HG02678 (cell line): ENCODE results near the gene HSPA2.

Experiments
- ATAC-seq: cut with Tn5 transposase; IDR thresholded peaks from one replicate; pipeline ENCODE4 v1.9.1; 2021; ENCODE audit warnings: mild to moderate bottlenecking, moderate library complexity; ENCODE audit not compliant: unreplicated experiment

HSPA2 gene

DNA sequence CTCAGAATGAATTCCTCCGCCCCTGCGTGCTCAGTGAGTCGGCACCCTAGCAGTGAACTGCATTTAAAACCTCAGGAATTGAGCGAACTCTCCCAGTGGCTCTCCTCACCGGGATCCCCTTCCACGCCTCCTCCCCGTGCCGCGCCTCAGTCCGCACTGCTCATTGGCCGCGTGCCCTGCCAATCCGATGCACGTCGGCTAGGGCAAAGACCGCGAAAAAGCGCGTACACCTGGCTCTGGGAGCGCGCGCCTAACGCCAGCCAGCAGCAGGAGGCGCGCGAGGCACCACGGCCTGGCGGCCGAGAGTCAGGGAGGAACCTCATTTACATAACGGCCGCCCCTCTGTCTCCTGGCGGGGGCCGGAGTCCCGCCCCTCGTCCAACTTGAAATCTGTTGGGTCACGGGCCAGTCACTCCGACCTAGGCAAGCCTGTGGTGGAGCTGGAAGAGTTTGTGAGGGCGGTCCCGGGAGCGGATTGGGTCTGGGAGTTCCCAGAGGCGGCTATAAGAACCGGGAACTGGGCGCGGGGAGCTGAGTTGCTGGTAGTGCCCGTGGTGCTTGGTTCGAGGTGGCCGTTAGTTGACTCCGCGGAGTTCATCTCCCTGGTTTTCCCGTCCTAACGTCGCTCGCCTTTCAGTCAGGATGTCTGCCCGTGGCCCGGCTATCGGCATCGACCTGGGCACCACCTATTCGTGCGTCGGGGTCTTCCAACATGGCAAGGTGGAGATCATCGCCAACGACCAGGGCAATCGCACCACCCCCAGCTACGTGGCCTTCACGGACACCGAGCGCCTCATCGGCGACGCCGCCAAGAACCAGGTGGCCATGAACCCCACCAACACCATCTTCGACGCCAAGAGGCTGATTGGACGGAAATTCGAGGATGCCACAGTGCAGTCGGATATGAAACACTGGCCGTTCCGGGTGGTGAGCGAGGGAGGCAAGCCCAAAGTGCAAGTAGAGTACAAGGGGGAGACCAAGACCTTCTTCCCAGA is at the start of gene HSPA2:
HSPA2 (plus strand) TSS at position 534 of the 995 bp plus-strand sequence; CDS start at position 643, 109 bp downstream.
- ATAC-seq, result peak; percentile 95

DNA sequence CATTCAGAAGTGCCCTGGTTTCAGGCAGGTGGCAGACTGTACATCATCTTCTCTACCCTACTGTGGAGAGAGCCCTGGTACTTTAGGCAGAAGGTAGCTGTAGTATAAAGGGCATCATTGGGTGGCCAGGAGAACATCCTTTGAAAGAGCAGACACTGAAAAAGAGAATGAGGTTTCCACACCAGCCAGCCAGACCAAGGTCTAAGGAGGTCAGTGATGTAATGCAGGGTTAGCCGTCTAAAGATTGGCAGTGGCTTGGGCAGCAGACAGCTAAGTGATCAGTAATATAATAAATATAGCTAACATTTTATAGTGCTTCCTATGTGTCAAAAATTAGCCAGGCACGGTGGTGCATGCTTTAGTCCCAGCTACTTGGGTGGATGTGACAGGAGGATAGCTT is 48.9 kb upstream of the HSPA2 start:
- ATAC-seq, result no peak

DNA sequence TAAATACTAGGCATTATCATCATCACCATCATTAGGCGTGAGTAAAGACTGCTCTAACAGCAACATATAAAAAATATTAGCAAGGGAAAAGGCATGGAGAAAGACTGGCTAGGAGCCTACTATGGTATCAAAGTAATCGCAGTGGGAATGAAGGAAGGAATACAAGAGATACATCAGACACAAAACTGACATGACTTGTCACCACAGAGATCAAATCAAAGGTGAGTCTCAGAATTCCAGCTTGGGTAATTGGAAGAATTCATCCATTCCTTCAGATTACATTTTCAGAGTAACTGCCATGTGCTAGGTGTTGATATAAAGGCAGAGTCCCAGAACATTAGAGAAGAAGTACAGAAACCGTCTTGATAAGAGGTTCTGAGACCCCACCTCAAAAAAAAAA is 47.1 kb upstream of the HSPA2 start:
- ATAC-seq, result no peak

DNA sequence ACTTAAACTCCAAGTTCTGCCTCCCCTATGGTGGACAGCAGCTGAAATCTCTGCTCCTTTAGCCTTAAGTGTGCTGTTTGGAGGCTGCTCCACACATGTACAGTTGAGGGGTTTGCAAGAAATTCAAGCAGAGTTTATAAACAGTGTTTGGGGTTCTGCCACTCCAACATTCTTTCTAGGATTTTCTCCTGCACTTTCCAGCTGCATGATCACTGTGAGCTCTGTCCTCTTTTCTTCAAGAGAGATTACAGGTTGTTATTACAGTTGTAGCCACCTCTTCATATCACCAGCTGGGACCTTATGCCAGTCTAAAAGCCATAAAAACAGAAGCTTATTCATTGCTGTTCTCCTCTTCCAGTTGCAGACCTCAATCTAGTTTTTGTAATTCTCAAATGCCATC is 45.3 kb upstream of the HSPA2 start:
- no peak for ATAC-seq

DNA sequence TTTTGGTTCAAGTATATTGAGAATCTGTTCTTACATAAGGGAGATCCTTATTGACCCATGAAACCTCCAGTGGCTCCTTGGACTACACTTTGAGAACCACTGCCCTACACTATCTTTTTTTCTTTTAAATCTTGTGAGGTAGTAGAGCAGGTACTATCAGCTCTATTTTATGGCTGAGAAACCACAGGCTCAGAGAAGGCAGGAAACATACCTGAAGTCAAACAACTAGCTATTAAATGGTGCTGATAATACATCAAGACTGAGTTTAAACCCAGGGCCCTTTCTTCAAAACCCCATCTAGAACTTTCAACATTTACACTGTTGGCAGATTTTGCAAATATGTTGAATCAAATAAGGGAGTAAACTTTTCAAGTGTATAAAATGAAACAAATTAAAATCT is 43.8 kb upstream of the HSPA2 start:
- no peak for ATAC-seq

DNA sequence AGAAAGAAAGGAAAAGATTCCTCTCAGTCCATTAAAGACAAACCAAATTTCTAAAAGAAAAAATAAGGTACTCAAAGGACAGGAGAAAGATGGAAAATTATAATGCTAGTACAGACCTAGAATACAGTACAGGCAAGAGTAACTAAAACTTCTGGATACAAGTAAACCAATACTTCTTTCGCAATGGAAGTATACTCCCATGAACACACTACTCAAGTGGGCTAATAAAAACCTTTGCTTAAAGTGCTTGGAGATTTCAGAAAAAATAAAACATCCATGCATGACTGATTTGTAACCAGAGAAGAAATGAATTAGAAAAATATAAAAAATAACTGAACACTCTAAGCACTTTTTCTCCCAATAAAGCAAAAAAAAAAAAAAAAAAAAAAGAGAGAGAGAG is 40.5 kb upstream of the HSPA2 start:
- ATAC-seq, result no peak

DNA sequence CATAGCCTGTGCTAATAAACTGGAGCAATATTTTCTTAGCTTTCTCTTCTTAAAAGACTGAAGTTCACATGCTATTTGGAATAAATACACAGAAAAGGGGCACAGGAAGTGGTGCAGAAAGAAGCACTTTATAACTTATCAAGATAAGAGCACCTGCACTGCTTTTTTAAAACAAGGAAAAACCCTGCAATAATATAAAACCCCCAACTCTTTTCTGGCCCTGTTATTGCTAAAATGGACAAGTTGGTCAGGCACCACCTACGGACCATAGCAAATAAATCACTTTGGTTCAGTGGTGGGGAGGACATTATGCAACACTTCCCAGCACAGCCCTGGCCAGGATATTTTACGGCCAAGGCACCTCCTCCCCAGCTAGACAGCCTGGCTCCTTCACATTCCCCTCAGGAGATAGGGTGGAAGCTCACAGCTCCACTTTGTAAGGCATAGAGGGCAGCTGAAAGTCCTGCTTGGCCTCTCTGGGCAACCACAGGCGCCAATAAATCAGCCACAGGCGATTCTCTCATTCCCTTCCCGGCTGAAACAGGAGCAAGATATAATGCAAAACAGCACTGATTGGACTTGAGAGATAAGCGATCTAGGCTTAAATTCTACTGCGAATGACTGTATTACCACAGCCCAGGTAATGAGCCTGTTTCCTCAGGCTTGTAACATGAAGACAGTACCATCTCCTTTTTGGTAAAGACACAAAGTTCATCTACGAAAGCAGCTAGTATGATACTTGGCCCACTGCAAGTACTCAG is 39.0 kb upstream of the HSPA2 start:
- no peak for ATAC-seq

DNA sequence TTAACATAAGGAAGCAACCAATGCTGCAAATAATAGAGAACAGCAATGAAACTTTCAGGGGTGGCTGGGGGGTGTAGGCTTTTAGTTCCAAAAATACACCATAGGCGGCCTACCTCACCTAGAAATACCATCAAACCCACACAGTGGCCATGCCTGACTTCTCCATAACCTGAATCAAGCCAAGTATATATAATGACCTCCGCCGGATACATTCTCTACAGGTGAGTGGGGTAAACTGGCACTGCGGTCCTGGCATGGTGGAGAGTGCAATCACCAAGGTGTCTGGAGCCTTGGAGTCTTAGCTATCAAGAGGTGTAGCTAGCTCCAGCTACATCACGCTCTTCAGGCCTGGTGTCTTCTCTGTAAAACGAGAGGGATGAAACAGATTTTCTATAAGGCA is 38.1 kb upstream of the HSPA2 start:
- ATAC-seq, result no peak

DNA sequence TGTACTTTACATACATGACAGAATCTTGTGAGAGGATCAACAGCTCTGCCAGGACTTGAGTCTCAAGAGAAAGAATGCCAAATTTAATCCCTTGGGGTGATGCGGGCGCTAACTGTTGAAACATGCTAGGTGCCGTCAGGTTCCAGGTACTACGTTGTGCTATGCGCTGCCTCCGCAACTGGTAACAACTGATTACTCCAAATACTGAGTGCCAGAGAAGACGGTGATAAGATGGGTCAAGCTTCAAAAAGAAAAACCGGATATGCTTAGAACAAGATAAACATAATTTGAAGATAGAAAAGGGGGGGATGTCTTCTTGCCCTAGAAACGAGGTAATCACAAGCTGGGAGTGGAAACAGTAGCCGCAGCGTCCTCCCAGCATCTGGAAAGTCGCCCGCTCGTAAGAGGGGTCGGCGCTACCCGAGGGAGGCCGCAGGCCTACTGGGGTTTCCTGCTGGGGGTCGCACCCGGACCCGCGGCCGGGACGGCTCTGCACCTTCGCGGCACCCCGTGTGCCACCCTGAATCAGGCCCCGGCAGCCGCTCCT is 37.6 kb upstream of the HSPA2 start:
- ATAC-seq, result peak; percentile 2

DNA sequence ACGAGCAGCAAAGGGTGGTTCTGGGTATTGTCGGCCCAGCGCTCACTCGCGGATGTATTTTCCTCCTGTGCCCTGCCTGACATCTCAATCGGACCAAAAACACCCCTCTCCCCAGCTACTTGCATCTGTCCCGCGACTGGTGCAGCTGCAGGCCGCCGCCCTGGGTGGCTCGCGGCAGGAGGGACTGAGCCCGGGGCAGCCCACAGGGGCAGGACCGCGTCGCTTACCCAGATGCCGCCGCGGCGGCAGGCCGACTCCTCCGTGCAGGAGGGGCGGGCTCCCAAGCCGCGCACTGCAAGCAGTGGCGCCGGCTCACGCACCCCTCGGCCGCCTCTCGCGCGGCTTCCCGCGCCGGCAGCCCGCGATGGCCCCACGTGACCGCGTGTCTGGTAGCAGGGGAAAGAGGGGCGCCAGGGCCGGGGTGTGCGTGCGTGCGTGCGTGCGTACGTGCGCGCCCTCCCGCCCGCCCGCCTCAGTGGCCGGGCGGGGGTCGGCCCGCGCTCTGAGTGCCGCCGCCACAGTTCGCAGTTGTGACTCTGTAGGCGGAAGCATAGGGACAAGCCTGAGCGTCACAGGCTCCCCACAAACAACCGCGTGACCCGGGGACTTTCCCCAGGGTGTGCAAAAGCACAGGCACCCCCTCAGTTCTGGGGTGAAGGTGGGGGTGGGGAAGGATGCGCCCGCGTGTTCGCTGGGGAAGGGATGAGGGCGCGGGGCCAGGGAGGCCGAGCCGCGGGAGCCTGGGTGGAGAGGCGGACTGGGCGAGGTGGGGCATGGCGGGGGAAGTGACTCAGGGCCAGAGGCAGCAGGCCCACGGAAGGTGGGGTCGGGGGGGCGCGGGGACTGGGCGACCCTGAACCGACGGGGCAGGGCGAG is 36.9 kb upstream of the HSPA2 start, which contains the start of gene ZBTB25:
ZBTB25 (minus strand) TSS at position 405 of the 876 bp plus-strand sequence. CDS start 13,305 bp downstream, outside the sequence.
- ATAC-seq, result peak; percentile 61

DNA sequence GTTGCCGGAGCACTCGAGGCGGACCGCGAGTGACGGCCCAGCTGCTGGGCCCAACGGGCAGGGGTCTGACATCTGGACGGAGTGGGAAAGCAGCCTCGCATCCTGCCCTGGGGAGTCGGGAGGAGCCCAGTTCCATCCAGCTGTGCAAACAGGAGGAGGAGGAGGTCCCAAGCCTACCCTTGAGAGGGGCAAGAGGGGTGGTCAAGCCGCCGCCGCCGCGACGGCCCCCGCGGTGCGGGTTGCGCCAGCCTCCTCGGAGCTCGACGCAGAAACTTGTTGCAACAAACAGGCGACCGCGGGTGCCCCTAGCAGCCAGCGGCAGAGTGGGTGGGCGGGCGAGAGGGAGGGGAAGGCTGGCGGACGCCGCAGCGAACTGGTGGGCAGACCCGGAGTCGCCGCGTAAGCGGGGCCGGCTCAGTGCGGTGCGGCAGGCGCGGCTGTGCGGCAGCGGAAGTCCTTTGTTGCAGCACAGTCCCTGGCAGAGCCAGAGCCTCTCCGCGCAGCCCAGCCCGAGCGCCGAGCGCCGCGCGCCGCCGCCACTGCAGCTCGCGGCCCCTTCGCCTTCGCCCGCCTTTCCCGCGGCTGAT is 36.1 kb upstream of the HSPA2 start, which contains the start of gene ZBTB1:
ZBTB1 (plus strand) TSS at position 461 of the 587 bp plus-strand sequence. CDS start 16,735 bp downstream, outside the sequence.
- peak; percentile 25 for ATAC-seq

DNA sequence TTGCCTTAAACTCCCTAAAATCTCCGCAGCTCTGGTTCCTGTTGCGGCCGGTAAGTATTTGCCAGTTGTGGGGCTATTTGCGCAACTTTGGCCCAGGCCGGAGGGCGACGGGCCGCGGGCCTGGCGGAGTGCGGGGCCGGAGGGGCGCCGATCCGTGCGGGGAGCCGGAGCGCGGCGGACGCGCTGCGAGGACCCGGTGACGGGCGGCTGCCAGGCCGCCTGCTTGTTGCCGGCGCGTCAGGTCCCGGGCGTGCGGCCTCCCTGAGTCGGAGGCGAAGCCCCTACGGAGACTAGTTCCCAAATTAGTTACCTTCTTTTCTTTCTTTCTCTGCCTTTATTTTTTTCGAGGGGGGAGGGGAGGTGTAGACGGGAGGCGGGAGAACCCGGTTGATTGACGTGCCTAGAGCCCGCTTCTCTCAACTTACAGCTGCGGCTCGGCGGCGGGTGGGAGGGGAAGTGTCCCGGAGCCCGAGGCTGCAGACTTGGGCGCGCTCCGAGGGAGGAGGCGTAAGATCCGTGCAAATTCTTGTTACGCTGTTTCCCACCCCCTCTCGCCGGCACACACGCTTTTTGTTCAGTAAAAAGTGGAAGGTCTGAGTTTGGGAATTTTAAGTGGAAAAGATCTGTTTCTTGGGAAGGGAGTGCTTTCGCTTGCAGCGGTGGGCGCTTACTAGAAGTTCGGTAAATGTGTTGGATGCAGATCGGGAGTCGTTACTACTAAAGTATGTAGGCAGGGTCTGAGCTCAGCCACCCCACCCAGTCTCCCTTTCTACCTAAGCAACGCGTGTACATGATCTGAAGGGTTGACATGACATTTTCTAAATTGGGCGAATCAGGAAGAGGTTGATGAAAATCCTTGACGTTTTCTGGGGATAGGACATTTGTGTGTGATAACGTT is 35.4 kb upstream of the HSPA2 start:
- peak; percentile 24 for ATAC-seq

DNA sequence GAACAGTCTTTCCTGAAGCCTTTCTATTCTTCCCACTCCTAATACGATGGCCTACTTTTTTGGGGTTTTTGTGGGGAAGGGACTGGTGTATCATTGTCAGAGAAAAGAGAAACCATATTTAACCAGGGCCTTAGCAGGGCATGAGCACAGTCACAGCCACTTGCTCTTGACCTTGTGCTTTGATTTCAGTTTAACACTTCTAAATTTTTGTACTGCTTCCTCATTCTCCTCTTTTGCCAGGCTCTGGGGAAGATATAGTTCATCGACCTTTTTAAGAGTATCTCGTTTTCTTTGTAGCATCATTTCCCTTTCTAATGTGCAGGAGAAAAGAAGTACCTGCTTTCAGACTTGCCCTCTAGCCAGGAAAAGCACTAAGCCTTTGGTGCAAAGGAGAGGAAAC is 33.8 kb upstream of the HSPA2 start:
- ATAC-seq, result no peak

DNA sequence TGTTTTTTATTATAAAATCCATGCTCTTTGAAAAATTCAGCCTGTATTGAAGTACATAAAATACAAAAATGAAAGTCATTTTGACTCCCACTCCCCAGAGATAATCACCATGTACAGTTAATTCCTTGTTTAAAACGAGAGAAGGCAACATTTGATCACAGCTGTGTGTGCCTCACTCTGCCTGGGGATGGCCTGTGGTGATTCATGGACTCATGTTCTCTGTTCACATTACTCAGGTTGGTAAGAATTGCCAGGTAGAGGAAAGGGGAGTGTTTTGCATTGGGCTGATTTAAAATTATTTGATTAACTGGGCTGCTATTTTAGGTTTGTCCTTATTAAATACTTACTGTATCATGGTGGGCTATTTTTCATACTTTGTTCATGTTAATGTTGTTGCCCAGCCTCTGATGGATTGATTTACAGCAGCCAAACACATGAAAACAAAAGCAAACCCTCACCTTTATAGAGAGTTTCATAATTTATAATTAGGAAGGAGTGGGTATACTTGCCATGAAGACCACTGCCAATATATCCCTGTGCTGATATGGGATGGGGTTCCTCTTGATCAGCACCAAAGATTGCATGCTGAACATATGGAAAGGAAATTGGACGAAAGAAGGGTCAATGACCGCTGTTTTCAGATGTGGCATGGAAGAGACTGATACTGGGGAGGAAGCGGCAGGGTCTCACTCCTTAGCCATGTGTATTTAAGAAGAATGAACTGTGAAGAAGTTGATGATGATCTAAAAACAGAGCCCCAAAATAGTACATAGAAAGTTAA is 33.0 kb upstream of the HSPA2 start:
- no peak for ATAC-seq

DNA sequence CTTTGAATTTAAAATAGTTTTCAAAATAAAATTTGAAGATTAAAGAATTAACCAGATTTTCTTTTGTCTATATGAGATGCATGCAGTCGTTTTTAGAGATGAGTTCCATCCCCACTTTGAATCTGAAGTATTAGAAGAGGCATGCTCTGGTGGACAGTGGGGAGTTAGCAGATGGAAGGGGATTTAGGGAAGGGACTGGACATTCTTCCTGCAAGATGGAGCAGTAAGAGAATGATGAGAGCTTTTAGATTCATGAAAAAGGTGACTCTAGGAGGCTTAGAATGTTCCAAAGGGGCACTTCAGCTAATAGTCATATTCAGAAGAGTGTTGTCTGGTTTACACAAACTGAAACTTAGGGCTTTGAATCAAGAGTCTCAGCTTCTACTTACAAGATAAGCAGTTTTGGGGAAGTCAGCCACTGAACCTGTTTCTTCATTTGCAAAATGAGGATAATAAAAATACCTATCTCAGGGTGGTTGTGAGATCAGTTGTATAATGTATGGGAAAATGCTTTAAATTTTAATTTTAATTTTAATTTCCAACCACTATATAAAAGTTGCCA is 32.2 kb upstream of the HSPA2 start:
- no peak for ATAC-seq

DNA sequence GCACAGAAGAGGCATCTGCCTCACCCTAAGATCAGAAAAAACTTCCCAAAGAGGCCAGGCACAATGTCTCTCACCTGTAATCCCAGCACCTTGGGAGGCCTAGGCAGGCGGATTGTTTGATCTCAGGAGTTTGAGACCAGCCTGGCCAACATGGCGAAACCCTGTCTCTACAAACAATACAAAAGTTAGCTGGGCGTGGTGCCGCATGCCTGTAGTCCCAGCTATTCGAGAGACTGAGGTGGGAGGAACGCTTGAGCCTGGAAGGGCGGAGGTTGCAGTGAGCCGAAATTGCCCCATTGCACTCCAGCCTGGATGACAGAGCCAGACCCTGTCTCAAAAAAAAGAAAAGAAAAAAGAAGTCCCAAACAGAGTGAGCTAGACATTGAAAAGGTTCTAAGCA is 31.5 kb upstream of the HSPA2 start:
- no peak for ATAC-seq

DNA sequence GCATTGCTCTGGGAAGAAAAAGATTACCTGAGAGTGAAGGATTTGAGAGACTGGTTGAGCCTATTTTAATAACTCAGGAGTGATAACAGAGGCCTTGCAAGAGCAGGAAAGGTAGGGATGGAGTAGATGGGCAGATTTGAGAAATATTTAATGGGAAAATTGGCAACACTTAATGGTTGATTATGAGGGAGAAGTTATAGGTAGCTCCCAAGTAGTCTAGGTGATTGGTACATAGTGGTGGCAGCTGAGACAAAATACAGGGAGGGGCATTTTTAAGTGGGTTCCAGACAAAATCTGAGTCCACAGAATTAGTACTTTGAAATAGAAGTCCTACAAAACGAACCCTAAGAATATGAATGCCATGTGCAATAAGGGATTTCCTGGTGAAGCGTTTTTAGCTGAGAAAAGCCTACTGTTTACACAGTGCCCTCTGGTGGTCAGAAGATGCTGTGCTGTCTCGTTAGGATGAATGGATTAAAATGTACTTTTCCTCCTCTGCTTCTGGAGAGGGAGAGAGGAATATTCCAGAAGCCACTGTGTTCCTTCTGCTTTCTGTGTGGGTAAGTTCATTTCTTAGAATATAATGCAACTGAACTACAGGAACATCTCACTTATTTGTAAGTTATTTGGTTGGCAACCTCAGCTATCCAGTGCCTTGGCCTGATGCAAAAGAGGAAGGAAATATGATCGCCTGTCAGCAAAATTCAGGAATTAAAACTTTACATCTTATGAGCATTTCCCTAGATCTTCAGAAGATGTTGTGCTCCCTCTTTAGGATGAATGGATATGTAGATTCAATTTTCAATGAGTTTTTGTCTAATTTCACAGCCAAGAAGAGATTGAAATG is 29.5 kb upstream of the HSPA2 start:
- no peak for ATAC-seq
